Heart right ventricle (tissue), 16 donors: ENCODE results near the gene SRL. TPM values are rescaled to one million over a fixed set of nuclear protein-coding genes. Genes with fewer than 3 reads are reported as not detected.

ENCODE experiments used
- ATAC-seq, 8 donors: fragments of 200-7000 bp; cut with Tn5 transposase; one replicate each; pipeline ENCODE4 v1.9.1; 2020; ENCODE audit warnings: mild to moderate bottlenecking in 8 of 8, moderate library complexity in 8 of 8, moderate number of reproducible peaks in 1 of 8
- DNase-seq, 2 donors: peaks; one replicate each; pipeline ENCODE4 v3.0.0-alpha.2; 2020
- H3K27ac ChIP-seq, 10 donors: fragments of 200-600 bp; sonication (generic) in 2 of 10; one replicate each; pipeline versions ENCODE4 v1.5.0 to v1.8.0; 2020 to 2022; ENCODE audit warnings: mild to moderate bottlenecking in 3 of 10
- H3K27me3 ChIP-seq, 7 donors: fragments of 200-600 bp; one replicate each; pipeline ENCODE4 v1.8.0; 2021 to 2022; ENCODE audit warnings: mild to moderate bottlenecking in 2 of 7
- H3K36me3 ChIP-seq, 9 donors: fragments of 200-600 bp; sonication (generic) in 1 of 9; one replicate each; pipeline versions ENCODE4 v1.5.0 to v1.8.0; 2020 to 2022; ENCODE audit warnings: mild to moderate bottlenecking in 2 of 9
- H3K4me1 ChIP-seq, 9 donors: fragments of 200-600 bp; sonication (generic) in 1 of 9; one replicate each; pipeline versions ENCODE4 v1.5.0 to v1.8.0; 2020 to 2022; ENCODE audit warnings: mild to moderate bottlenecking in 4 of 9
- H3K4me3 ChIP-seq, 10 donors: fragments of 200-600 bp; sonication (generic) in 2 of 10; one replicate each; pipeline versions ENCODE4 v1.5.0 to v1.8.0; 2020 to 2022; ENCODE audit warnings: mild to moderate bottlenecking in 7 of 10, moderate library complexity in 2 of 10
- H3K9me3 ChIP-seq, 11 donors: fragments of 200-600 bp in 10 of 11; sonication (generic) in 2 of 11; one replicate each; pipeline versions ENCODE4 v1.5.0 to v1.8.0; 2013 to 2022; ENCODE audit warnings: mild to moderate bottlenecking in 2 of 11, control low read depth in 1 of 11, moderate library complexity in 1 of 11
- WGBS, 2 donors: extraction: QIAGEN DNeasy Blood & Tissue Kit; methylation state at CpG; one replicate each; pipeline ENCODE4 v1.1.7; 2013; ENCODE audit warnings: inconsistent platforms in 1 of 2; 5-methylcytosine and 5-hydroxymethylcytosine counted together
- intact Hi-C, 10 donors: fragments of 100-400 bp; cut with DNase I; formaldehyde crosslinking; loops; one replicate each; pipeline versions ENCODE4 v1.11.1 to v1.14.2; 2022
- polyA plus RNA-seq, 2 donors: library from polyadenylated mRNA; stranded (reverse); fragments of 200-250 nt; gene quantifications; one replicate each; pipeline ENCODE4 v1.2.3, GENCODE V29; 2013
- total RNA-seq, 10 donors: library from RNA; stranded (reverse); fragmentation: NEBNext Ultra II Directional in 3 of 10; extraction: Animal tissue kit (Norgen Biotek cat#: 25700) in 3 of 10; gene quantifications; one replicate each; pipeline versions ENCODE4 v1.2.1 to v1.2.4, GENCODE V29; 2021 to 2023
- TF ChIP-seq, protein P1 (sequence below), 9 donors: fragments of 200-600 bp; sonication (generic) in 2 of 9; IDR thresholded peaks; one replicate each; pipeline versions ENCODE4 v1.5.0 to v1.8.0; 2021 to 2022; ENCODE audit warnings: antibody characterized with exemption in 9 of 9, mild to moderate bottlenecking in 5 of 9, moderate library complexity in 1 of 9
- donor health status: Arrhythmogenic right ventricular cardiomyopathy.
- donor health status: ischemic (EF 13 %, LVEDD 7.1; RV severe dilation, severe dysfunction).
- donor health status: healthy with polysubstance abuse.
- donor health status: DM: no; HTN: yes; CAD: no.
- donor health status: DM: no; HTN: no; CAD: no.
- donor health status: ischemic (EF 25% LVEDD 6.9; RV normal size, moderate dysfunction).
- donor health status: ischemic (EF 25% LVEDD 5.7; RV mildly dilated, moderate dysfunction).
- donor health status: healthy.
- donor health status: DM: yes; HTN: yes; CAD: no.
- donor health status: Ischemic cardiomyopathy.
- donor health status: ischemic (EF 35%, LVEDD 5.7; RV mildly dilated, moderate dysfunction).
- donor health status: nonischemic (EF 11% LVEDD 7.7; RV severe dilation, severe dysfunction).
- donor health status: DM: yes; HTN: yes; CAD: no.
- donor health status: PGD.
- donor health status: ischemic (EF 29% LVEDD 5.4; RV normal size, mild dysfunction).
- donor health status: nonischemic (EF 23%, LVEDD 6.1; RV moderate dilation, normal function).

The SRL gene
- total and polyA plus RNA-seq, 12 donors: 161 to 587 (median 478) TPM

- Histone ChIP-seq H3K4me1 (peaks cover 27 to 99% (median 71%) of the 10 kb centered on the region in 9 donors), H3K4me3 (peak overlapping the region in 3 of 10 donors; percentile 8 to 18 (median 11)), H3K27me3 (no peaks in the 10 kb centered on the region), H3K36me3 (no peaks in the 10 kb centered on the region), H3K27ac (peak overlapping the region; percentile 61 to 96 (median 88)), H3K9me3 (no peaks in the 10 kb centered on the region)
- TF ChIP-seq, protein P1, sequence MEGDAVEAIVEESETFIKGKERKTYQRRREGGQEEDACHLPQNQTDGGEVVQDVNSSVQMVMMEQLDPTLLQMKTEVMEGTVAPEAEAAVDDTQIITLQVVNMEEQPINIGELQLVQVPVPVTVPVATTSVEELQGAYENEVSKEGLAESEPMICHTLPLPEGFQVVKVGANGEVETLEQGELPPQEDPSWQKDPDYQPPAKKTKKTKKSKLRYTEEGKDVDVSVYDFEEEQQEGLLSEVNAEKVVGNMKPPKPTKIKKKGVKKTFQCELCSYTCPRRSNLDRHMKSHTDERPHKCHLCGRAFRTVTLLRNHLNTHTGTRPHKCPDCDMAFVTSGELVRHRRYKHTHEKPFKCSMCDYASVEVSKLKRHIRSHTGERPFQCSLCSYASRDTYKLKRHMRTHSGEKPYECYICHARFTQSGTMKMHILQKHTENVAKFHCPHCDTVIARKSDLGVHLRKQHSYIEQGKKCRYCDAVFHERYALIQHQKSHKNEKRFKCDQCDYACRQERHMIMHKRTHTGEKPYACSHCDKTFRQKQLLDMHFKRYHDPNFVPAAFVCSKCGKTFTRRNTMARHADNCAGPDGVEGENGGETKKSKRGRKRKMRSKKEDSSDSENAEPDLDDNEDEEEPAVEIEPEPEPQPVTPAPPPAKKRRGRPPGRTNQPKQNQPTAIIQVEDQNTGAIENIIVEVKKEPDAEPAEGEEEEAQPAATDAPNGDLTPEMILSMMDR (IDR thresholded peaks at IDR 0.05): no peak
- WGBS, 2 donors: 33 to 52% methylated on average over 14 of the region's 14 CpGs
- DNase-seq (no peak), ATAC-seq (peak in 2 of 8 donors; percentile 3 to 10)
- intact Hi-C loops: no loop called here
Observed at GRCh38 chr16:4218202-4218601, 23.7 kb downstream of the SRL start.

- H3K27me3 ChIP-seq: no peaks in the 10 kb centered on the region
- peak; percentile 78 to 87 (median 84) for ATAC-seq
- H3K9me3 ChIP-seq: no peaks in the 10 kb centered on the region
- H3K4me3 ChIP-seq: peak overlapping the region in 4 of 10 donors; percentile 9 to 18 (median 12)
- H3K4me1 ChIP-seq: peaks cover 33 to 99% (median 73%) of the 10 kb centered on the region in 9 donors
- TF ChIP-seq, protein P1 (IDR thresholded peaks at IDR 0.05): no peak
- intact Hi-C loops: loop anchor here in 1 of 10 donors (2.0 kb wide), 1 partner anchor 21 kb away; no protein-coding TSS in a partner anchor
- no peaks in the 10 kb centered on the region for H3K36me3 ChIP-seq
- WGBS, 2 donors: 27 to 40% methylated on average over 20 of the region's 20 CpGs
- DNase-seq: peak; percentile 71 to 75
- peak overlapping the region; percentile 61 to 96 (median 88) for H3K27ac ChIP-seq
Observed at GRCh38 chr16:4217204-4218131, 24.4 kb downstream of the SRL start.

DNA sequence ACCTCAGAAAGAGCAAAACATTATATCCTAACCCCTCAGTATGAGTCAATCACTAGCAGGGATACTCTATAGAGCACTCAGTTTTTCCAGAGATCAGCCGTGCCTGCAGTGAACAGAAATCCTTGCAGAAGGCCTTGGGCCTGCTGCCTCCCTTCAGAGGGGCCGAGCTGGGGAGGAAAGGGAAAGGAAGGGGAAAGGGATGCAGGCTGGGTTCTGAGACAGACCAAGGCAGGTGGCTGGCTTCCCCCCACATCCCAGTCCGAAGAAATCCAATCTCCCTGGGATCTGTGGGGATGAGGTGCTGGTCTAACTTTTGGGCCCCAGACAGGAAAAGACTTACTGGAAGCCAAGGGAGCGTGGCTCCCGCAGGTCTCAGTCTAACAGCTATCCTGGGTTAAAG lies 25.3 kb downstream of the SRL start:
- Histone ChIP-seq H3K36me3 (no peaks in the 10 kb centered on the region), H3K4me1 (peaks cover 35 to 100% (median 76%) of the 10 kb centered on the region in 9 donors), H3K4me3 (peak overlapping the region in 1 of 10 donors; percentile 13), H3K27ac (peak overlapping the region; percentile 61 to 96 (median 88)), H3K27me3 (no peaks in the 10 kb centered on the region), H3K9me3 (no peaks in the 10 kb centered on the region)
- DNase-seq (no peak), ATAC-seq (no peak)
- 60 to 73% methylated on average over 5 of the region's 5 CpGs for WGBS, 2 donors
- TF ChIP-seq, protein P1 (IDR thresholded peaks at IDR 0.05): no peak
- intact Hi-C loops: loop anchor here in 1 of 10 donors (2.0 kb wide), 1 partner anchor 22 kb away; no protein-coding TSS in a partner anchor

- H3K9me3 ChIP-seq: no peaks in the 10 kb centered on the region
- no peak overlapping the region for H3K4me3 ChIP-seq
- peaks cover 38 to 97% (median 70%) of the 10 kb centered on the region in 9 donors for H3K4me1 ChIP-seq
- TF ChIP-seq, protein P1 (IDR thresholded peaks at IDR 0.05): no peak
- intact Hi-C loops: loop anchor here in 1 of 10 donors (2.0 kb wide), 1 partner anchor 18 kb away; no protein-coding TSS in a partner anchor
- H3K36me3 ChIP-seq: peaks cover 0 to 7% (median 0%) of the 10 kb centered on the region in 9 donors
- peak overlapping the region; percentile 76 to 97 (median 89) for H3K27ac ChIP-seq
- ATAC-seq: no peak
- no peak for DNase-seq
- 58 to 69% methylated on average over 2 of the region's 2 CpGs for WGBS, 2 donors
- no peaks in the 10 kb centered on the region for H3K27me3 ChIP-seq
Observed at GRCh38 chr16:4215106-4215505, 26.8 kb downstream of the SRL start.
